Stimulated activated effector memory CD8-positive, alpha-beta T cell treated with anti-CD3 and anti-CD28 coated beads, Interleukin-12 subunit alpha, Interleukin-12 subunit beta, amount 100 ng/mL, for 72 hours (primary cell): Measurements from ENCODE around the gene PRKAB2.
"Not testable (repeated sequence)": the region's sequence is repeated elsewhere in the genome, so short reads cannot be mapped to it uniquely, and the experiment has no call there.

Experiments
- ATAC-seq: fragments of 150-1000 bp; cut with Tn5 transposase; 2 replicates; pipeline ENCODE4 v1.10.0; 2021
- DNase-seq, 2 donors: peaks; one replicate each; pipeline ENCODE4 v3.0.0; 2021 to 2022; ENCODE audit warnings: low spot score in 2 of 2
- H3K27ac Mint-ChIP-seq: one replicate; pipeline ENCODE4 v1.8.0; 2022; ENCODE audit warnings: mild to moderate bottlenecking, mixed read lengths
- H3K36me3 Mint-ChIP-seq: one replicate; pipeline ENCODE4 v1.8.0; 2022; ENCODE audit warnings: mild to moderate bottlenecking, mixed read lengths
- H3K4me1 Mint-ChIP-seq: one replicate; pipeline ENCODE4 v1.8.0; 2022; ENCODE audit warnings: mixed read lengths
- H3K4me3 Mint-ChIP-seq: one replicate; pipeline ENCODE4 v1.8.0; 2022; ENCODE audit warnings: mild to moderate bottlenecking, mixed read lengths
- H3K9me3 Mint-ChIP-seq: one replicate; pipeline ENCODE4 v1.8.0; 2022; ENCODE audit warnings: mixed read lengths

PRKAB2 gene

GRCh38 chr1:147201786-147202185 is 29.5 kb upstream of the PRKAB2 start:
- Mint-ChIP-seq H3K27ac (no peak overlapping the region), H3K9me3 (no peaks in the 10 kb centered on the region), H3K4me1 (peaks cover 5% of the 10 kb centered on the region), H3K36me3 (no peaks in the 10 kb centered on the region), H3K4me3 (no peak overlapping the region)
- no peak for ATAC-seq
- no peak for DNase-seq

GRCh38 chr1:147201276-147201675 is 29.0 kb upstream of the PRKAB2 start:
- Mint-ChIP-seq H3K36me3 (no peaks in the 10 kb centered on the region), H3K4me1 (peaks cover 5% of the 10 kb centered on the region), H3K4me3 (no peak overlapping the region), H3K9me3 (no peaks in the 10 kb centered on the region), H3K27ac (no peak overlapping the region)
- DNase-seq (no peak), ATAC-seq (no peak)

DNA sequence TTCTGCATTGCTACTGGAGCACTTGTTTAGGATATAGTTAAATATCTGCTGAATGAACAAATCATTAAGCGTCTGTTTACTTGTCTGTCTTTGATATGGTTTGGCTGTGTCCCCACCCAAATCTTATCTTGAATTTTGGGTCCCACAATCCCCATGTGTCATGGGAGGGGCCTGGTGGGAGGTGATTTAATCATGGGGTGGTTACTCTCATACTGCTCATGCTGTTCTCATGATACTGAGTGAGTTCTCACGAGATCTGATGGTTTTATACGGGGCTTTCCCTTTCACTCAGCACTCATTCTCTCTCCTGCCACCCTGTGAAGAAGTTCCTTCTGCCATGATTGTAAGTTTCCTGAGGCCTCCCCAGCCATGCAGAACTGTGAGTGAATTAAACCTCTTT is 25.1 kb upstream of the PRKAB2 start:
- H3K36me3 Mint-ChIP-seq, H3K4me1 Mint-ChIP-seq, H3K27ac Mint-ChIP-seq, H3K9me3 Mint-ChIP-seq, ATAC-seq, DNase-seq, H3K4me3 Mint-ChIP-seq: not testable (repeated sequence)

GRCh38 chr1:147189514-147189913 is 17.2 kb upstream of the PRKAB2 start:
- ATAC-seq, result no peak

GRCh38 chr1:147185432-147185831 is 13.2 kb upstream of the PRKAB2 start:
- H3K36me3 Mint-ChIP-seq, result no peaks in the 10 kb centered on the region
- no peak overlapping the region for H3K4me3 Mint-ChIP-seq
- no peak overlapping the region for H3K27ac Mint-ChIP-seq
- H3K9me3 Mint-ChIP-seq, result no peaks in the 10 kb centered on the region
- no peaks in the 10 kb centered on the region for H3K4me1 Mint-ChIP-seq
- DNase-seq (no peak), ATAC-seq (no peak)

More at GRCh38 chr1:147189514-147189913, 17.2 kb upstream of the PRKAB2 start:
- Mint-ChIP-seq H3K4me1 (no peaks in the 10 kb centered on the region), H3K9me3 (no peaks in the 10 kb centered on the region), H3K27ac (no peak overlapping the region), H3K4me3 (no peak overlapping the region), H3K36me3 (no peaks in the 10 kb centered on the region)
- no peak for DNase-seq

- H3K36me3 Mint-ChIP-seq, result peaks cover 3% of the 10 kb centered on the region
- DNase-seq (no peak), ATAC-seq (no peak)
- H3K4me1 Mint-ChIP-seq, result peaks cover 14% of the 10 kb centered on the region
- no peak overlapping the region for H3K4me3 Mint-ChIP-seq
- no peak overlapping the region for H3K27ac Mint-ChIP-seq
- H3K9me3 Mint-ChIP-seq, result peaks cover 4% of the 10 kb centered on the region
These were observed 5.5 kb upstream of the PRKAB2 start for GRCh38 chr1:147177611-147178380.

DNA sequence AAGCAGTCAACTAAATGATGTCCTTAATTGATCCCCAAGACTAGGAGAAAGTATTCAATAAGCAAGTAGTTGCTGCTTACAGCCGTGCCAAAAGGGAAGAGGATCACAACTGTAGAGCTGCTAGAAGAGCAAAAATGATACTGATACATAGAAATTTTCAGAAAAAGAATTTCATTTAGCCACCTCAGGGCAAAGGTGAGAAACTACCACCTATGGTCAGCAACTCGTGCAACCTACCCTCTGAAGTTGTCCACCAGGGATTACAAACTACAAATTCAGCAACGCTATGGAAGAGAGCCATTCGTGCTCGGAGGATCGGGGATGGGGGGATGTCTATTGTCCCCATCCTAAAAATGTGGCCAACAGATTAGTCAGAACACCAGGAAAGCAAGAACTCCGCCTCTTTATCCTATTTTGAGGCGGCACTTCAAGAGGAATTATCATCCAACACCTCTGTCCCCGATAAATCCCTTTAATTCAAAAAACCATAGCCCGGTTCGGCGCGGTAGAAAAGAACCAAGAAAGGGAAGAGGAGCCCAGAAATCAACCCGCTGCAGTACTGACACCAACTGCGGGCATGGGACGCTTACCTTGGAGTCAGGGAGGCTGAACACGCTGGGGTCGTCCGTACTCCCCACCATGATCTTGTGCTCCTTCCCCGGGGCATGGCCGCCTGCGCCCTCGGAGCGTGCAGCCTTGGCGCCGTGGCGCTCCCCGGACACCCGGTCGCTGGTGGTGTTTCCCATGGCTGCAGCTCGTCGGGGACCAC is 687 bp downstream of the PRKAB2 start:
- no peak for ATAC-seq
- peak overlapping the region; percentile 99 for H3K4me3 Mint-ChIP-seq
- H3K4me1 Mint-ChIP-seq, result peaks cover 40% of the 10 kb centered on the region
- H3K9me3 Mint-ChIP-seq, result no peaks in the 10 kb centered on the region
- no peak for DNase-seq
- H3K36me3 Mint-ChIP-seq, result peaks cover 23% of the 10 kb centered on the region
- H3K27ac Mint-ChIP-seq, result peak overlapping the region; percentile 98

DNA sequence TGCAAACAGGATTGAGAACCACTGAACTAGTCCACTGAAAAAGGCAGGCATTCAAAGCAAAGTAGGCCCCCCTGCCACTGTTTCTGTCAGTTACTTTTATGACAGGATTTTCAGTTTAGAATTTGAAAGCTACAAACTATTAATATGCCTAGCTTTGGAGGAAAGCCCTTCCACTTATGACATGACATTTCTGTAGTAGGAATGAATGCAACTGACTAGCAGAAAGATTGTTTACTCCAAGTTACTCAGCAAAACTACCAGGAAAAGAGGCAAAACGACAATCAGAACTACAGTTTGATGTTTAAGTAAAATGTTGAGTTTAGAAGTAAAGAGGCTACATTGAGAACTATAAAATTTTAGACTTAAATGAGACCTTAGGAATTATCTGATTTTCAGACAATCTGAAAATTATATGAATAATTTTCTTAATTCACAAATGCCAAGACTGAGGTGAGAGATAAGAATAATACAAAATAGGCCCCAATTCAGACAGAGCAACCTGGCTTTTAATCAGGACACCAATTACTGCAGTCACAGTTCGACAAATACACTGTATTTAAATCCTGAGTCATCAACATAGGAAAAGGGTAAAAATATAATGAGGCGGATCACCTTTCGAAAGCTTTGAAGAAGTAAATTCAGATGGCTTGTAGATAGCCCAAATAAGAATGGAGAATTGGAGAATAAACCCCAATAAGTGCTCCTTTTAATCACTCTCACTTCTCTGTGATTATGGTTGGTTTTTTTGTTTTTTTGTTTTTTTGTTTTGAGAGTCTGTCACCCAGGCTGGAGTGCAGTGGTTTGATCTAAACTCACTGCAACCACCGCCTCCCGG is 2.2 kb downstream of the PRKAB2 start:
- Mint-ChIP-seq H3K27ac (no peak overlapping the region), H3K9me3 (no peaks in the 10 kb centered on the region), H3K4me1 (peaks cover 40% of the 10 kb centered on the region), H3K36me3 (peaks cover 38% of the 10 kb centered on the region), H3K4me3 (peak overlapping the region; percentile 99)
- no peak for DNase-seq
- ATAC-seq, result no peak

DNA sequence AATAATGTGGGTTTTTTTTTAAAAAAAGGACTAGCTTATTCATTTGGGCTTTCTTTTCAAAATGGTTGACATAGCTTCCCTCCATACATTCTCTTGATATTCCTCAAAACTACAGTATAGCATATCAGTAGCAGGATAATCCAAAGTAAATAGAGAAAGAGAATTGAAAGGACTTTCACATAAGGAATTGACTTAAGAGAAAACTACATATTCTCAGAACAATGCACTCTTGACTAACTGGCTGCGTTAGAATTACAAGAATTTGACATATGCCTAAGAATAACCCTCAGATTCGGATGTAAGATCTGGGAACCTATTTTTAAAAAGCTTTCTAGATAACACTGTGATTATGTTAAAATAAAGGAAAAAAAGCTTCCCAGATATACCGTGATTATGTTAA is 3.1 kb downstream of the PRKAB2 start:
- H3K4me1 Mint-ChIP-seq, result peaks cover 39% of the 10 kb centered on the region
- ATAC-seq (no peak), DNase-seq (no peak)
- no peaks in the 10 kb centered on the region for H3K9me3 Mint-ChIP-seq
- no peak overlapping the region for H3K4me3 Mint-ChIP-seq
- peaks cover 46% of the 10 kb centered on the region for H3K36me3 Mint-ChIP-seq
- no peak overlapping the region for H3K27ac Mint-ChIP-seq

- no peaks in the 10 kb centered on the region for H3K9me3 Mint-ChIP-seq
- no peak for DNase-seq
These were observed 3.6 kb downstream of the PRKAB2 start for GRCh38 chr1:147168626-147169058.

DNA sequence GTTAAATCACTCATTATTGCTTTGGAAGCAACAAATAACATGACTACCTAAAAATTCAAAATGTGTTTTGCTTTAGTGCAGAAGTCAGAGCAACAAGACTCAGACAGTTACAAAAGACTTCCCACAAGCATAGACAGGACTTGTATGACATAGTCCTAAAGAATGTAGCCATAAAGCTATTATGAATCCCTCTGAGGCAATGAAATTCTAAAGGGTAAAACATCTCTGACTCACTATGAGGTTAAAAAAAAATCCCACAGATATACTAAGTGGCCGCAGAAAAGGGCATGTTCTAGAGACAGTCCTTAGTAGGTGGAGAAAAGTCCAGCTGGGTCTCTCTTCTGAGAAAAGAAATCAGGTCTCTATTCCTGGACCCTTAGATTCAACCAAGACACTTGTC is 4.9 kb downstream of the PRKAB2 start:
- H3K9me3 Mint-ChIP-seq, result no peaks in the 10 kb centered on the region
- no peak overlapping the region for H3K4me3 Mint-ChIP-seq
- H3K36me3 Mint-ChIP-seq, result peaks cover 52% of the 10 kb centered on the region
- no peak overlapping the region for H3K27ac Mint-ChIP-seq
- ATAC-seq (peak; percentile 52), DNase-seq (no peak)
- H3K4me1 Mint-ChIP-seq, result peaks cover 22% of the 10 kb centered on the region

More at GRCh38 chr1:147168626-147169058, 3.6 kb downstream of the PRKAB2 start:
- no peak for ATAC-seq
- peaks cover 52% of the 10 kb centered on the region for H3K36me3 Mint-ChIP-seq
- H3K27ac Mint-ChIP-seq, result no peak overlapping the region
- no peak overlapping the region for H3K4me3 Mint-ChIP-seq
- peaks cover 35% of the 10 kb centered on the region for H3K4me1 Mint-ChIP-seq

DNA sequence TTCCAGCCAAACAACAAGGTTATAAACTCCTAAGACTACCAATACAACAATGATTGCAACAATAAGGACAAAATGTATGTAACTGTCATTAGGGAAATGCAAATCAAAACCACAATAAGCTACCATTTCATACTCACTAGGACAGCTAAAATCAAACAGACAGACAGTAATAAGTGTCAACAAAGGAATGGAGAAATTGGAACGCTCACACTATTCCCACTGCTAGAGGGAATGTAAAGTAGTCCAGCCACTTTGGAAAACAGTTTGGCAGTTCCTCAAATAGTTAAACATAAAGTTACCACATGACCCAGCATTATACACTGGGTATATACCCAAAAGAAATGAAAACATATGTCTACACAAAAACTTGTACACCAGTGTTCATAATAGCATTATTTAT is 9.3 kb downstream of the PRKAB2 start:
- no peak for ATAC-seq
- no peak overlapping the region for H3K4me3 Mint-ChIP-seq
- no peaks in the 10 kb centered on the region for H3K9me3 Mint-ChIP-seq
- peaks cover 88% of the 10 kb centered on the region for H3K36me3 Mint-ChIP-seq
- H3K27ac Mint-ChIP-seq, result no peak overlapping the region
- no peak for DNase-seq
- H3K4me1 Mint-ChIP-seq, result no peaks in the 10 kb centered on the region

GRCh38 chr1:147162093-147162492 is 10.2 kb downstream of the PRKAB2 start:
- H3K9me3 Mint-ChIP-seq, result no peaks in the 10 kb centered on the region
- no peaks in the 10 kb centered on the region for H3K4me1 Mint-ChIP-seq
- peaks cover 94% of the 10 kb centered on the region for H3K36me3 Mint-ChIP-seq
- DNase-seq (no peak), ATAC-seq (no peak)
- H3K4me3 Mint-ChIP-seq, result no peak overlapping the region
- H3K27ac Mint-ChIP-seq, result no peak overlapping the region

- H3K27ac Mint-ChIP-seq, DNase-seq, H3K9me3 Mint-ChIP-seq, H3K4me1 Mint-ChIP-seq, ATAC-seq, H3K4me3 Mint-ChIP-seq: not testable (repeated sequence)
- H3K36me3 Mint-ChIP-seq, result peaks cover 79% of the 10 kb centered on the region
These were observed 15.2 kb downstream of the PRKAB2 start for GRCh38 chr1:147157116-147157515.

DNA sequence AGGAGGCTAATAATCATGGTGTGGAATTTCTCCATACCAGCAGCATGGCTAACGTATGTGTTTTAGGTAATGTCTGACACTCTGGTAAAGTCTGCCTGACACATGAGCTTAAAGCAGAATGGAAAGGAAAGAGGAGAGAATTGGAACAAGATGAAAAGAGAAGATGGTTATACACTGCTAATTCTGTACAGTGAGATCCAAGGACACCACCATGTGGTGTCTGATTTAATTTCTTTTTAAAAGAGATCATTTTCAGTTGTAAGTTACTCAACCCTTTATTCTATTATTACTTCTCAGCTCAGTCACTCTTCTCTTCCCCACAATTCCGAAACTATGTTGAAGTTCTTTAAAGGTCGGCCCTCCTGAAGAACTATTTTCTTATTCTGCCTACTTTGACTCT is 15.6 kb downstream of the PRKAB2 start:
- Mint-ChIP-seq H3K36me3 (peaks cover 74% of the 10 kb centered on the region), H3K27ac (no peak overlapping the region), H3K4me1 (no peaks in the 10 kb centered on the region), H3K4me3 (no peak overlapping the region), H3K9me3 (no peaks in the 10 kb centered on the region)
- no peak for DNase-seq
- no peak for ATAC-seq
